OCI-LY3 (cell line): ENCODE measurements around the gene BACH2.

ENCODE experiments used
- EZH2phosphoT487 ChIP-seq: fragments of 200-600 bp; shearing (Covaris generic); IDR thresholded peaks from 2 replicates; pipeline ENCODE4 v1.6.1; 2018; ENCODE audit warnings: antibody characterized with exemption, mixed run types, low read depth
- TF ChIP-seq, protein P1 (sequence below): fragments of 200-600, 300-600 bp; sonication (generic); IDR thresholded peaks from 2 replicates; pipeline ENCODE4 v1.5.1; 2014; ENCODE audit warnings: antibody characterized with exemption, low read length, low read depth

DNA sequence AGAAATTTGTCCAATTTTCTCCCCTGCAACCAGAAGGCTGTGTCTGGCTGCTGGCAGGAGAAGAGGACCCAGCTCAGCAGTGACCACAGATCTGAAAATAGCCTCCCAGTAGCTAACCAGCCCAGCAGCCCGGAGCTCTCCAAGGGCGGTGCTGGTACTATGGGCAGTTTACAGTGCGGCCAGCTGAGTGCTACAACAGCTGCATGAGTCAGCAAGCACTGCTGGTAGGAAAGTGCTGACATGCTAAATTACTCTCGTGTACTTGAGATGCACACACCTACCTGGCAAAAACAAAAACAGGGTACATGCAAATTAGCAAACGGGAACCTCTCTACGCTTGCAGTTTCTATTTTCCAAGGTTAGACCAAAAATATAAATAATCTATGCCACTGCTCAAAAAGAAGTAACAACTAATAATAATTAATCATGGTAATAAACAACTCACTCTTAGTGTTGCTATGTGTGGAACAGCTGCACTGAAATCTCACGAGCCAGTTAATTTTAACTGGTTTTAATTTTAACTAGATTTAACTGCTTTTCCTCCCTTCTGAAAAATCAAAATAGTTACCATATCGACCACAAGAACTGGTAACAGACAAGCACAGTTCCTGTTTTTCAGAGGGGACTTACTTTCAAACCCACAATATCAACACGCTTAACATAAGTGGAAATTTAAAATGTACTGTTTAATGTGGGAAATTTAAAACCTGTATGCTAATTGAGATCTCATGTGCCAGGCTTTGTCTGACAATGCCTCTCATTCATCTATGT lies 10.8 kb downstream of the BACH2 start:
- TF ChIP-seq, protein P1, sequence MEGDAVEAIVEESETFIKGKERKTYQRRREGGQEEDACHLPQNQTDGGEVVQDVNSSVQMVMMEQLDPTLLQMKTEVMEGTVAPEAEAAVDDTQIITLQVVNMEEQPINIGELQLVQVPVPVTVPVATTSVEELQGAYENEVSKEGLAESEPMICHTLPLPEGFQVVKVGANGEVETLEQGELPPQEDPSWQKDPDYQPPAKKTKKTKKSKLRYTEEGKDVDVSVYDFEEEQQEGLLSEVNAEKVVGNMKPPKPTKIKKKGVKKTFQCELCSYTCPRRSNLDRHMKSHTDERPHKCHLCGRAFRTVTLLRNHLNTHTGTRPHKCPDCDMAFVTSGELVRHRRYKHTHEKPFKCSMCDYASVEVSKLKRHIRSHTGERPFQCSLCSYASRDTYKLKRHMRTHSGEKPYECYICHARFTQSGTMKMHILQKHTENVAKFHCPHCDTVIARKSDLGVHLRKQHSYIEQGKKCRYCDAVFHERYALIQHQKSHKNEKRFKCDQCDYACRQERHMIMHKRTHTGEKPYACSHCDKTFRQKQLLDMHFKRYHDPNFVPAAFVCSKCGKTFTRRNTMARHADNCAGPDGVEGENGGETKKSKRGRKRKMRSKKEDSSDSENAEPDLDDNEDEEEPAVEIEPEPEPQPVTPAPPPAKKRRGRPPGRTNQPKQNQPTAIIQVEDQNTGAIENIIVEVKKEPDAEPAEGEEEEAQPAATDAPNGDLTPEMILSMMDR, result no peak
- TF ChIP-seq EZH2phosphoT487, result no peak
